HEK293 (cell line): Measurements from ENCODE around the gene SLC7A9.

Source experiments
- ATF2 ChIP-seq: fragments of 450-650 bp; formaldehyde crosslinking; IDR thresholded peaks from 2 replicates; pipeline ENCODE4 v1.5.1; 2016; ENCODE audit warnings: missing biosample characterization, missing genetic modification characterization, low read depth
- CTCF ChIP-seq: fragments of 450-650 bp; formaldehyde crosslinking; IDR thresholded peaks from 2 replicates; pipeline ENCODE4 v1.5.1; 2016; ENCODE audit warnings: missing biosample characterization, missing genetic modification characterization
- HOXC10 ChIP-seq: sonication (generic); formaldehyde crosslinking; IDR thresholded peaks from 2 replicates; pipeline ENCODE4 v1.8.1; 2023; ENCODE audit warnings: mild to moderate bottlenecking, missing genetic modification reagents
- MZF1 ChIP-seq: fragments of 450-650 bp; formaldehyde crosslinking; IDR thresholded peaks from 2 replicates; pipeline ENCODE4 v1.5.1; 2017; ENCODE audit warnings: missing biosample characterization, missing genetic modification characterization, borderline replicate concordance
- ZBTB10 ChIP-seq: fragments of 450-650 bp; formaldehyde crosslinking; IDR thresholded peaks from 2 replicates; pipeline ENCODE4 v1.5.1; 2016; ENCODE audit warnings: missing biosample characterization, missing genetic modification characterization
- ZFP69B ChIP-seq: fragments of 450-650 bp; formaldehyde crosslinking; IDR thresholded peaks from 2 replicates; pipeline ENCODE4 v1.5.1; 2016; ENCODE audit warnings: missing biosample characterization, missing genetic modification characterization
- ZNF529 ChIP-seq: fragments of 450-650 bp; formaldehyde crosslinking; IDR thresholded peaks from 2 replicates; pipeline ENCODE4 v1.5.1; 2017; ENCODE audit warnings: missing genetic modification characterization, missing biosample characterization; ENCODE audit not compliant: insufficient replicate concordance
- ZNF792 ChIP-seq: fragments of 450-650 bp; formaldehyde crosslinking; IDR thresholded peaks from 2 replicates; pipeline ENCODE4 v1.5.1; 2016; ENCODE audit warnings: missing biosample characterization, missing genetic modification characterization

GRCh38 chr19:32857584-32857983, 12.0 kb downstream of the SLC7A9 start:
- no peak for TF ChIP-seq ZBTB10 (tag by site-specific recombination)
- no peak for TF ChIP-seq CTCF (tag by site-specific recombination)
- TF ChIP-seq MZF1 (tag by site-specific recombination): no peak
- no peak for TF ChIP-seq HOXC10 (CRISPR knock-in tag)
- no peak for TF ChIP-seq ATF2 (tag by site-specific recombination)
- no peak for TF ChIP-seq ZNF792 (tag by site-specific recombination)
- no peak for TF ChIP-seq ZNF529 (tag by site-specific recombination)
- no peak for TF ChIP-seq ZFP69B (tag by site-specific recombination)
